ENCODE data around the gene CDK16. TPM values are rescaled to one million over a fixed set of nuclear protein-coding genes. Genes with fewer than 3 reads are reported as not detected.

Gene CDK16
- total RNA-seq, 1 donor from 2014 or later: 80.6 TPM

DNA sequence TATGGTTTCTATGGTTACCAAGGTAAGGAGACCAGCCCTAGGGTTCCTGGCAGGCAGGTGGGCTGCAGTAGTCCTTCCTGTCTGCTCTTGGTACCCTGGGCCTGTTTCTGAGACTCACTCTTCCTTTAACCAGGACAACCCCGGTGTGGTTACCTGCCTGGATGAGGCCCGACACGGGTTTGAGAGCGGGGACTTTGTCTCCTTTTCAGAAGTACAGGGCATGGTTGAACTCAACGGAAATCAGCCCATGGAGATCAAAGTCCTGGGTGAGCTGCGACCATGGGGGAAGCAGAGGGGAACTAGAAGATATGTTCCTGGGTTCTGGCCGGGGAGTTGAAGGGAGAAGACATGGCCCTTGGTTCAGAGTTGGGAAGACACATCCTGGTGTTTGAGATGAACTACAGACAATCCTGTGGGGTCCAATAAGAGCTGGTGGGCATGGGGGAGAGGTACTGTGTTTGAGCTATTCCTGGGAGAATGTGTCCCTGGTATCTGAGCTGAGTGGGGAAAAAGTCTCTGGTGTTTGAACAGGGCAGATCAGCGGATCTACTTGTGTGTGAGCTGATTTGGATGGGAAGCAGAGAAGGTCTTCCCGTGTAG lies 17.0 kb upstream of the CDK16 start:
- H3K27ac Mint-ChIP-seq: peak overlapping the region; percentile 16
- peaks cover 68% of the 10 kb centered on the region for H3K36me3 Mint-ChIP-seq (ENCODE audit: low read depth)
- no peaks in the 10 kb centered on the region for H3K9me3 Mint-ChIP-seq
- H3K27me3 Mint-ChIP-seq (ENCODE audit: low read depth): no peaks in the 10 kb centered on the region
- DNase-seq (ENCODE audit: low spot score): no peak
- peaks cover 8% of the 10 kb centered on the region for H3K4me1 Mint-ChIP-seq (ENCODE audit: low read depth)
- intact Hi-C loops (cut with micrococcal nuclease): no loop called here
- no peak overlapping the region for H3K4me3 Mint-ChIP-seq (ENCODE audit: low read depth)

DNA sequence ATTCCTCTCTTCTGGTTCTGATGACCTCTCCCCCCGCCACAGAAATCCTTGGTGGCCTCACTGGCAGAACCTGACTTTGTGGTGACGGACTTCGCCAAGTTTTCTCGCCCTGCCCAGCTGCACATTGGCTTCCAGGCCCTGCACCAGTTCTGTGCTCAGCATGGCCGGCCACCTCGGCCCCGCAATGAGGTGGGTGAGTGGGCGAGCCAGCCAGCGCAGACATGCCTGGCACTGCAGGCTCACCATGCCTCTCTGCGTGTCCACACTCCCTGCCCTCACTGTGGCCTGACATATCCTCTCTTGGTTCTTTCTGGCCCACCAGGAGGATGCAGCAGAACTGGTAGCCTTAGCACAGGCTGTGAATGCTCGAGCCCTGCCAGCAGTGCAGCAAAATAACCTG lies 16.2 kb upstream of the CDK16 start:
- intact Hi-C loops (cut with micrococcal nuclease): no loop called here
- Mint-ChIP-seq H3K4me3 (ENCODE audit: low read depth) (no peak overlapping the region), H3K9me3 (no peaks in the 10 kb centered on the region), H3K27me3 (ENCODE audit: low read depth) (no peaks in the 10 kb centered on the region), H3K36me3 (ENCODE audit: low read depth) (peaks cover 70% of the 10 kb centered on the region), H3K4me1 (ENCODE audit: low read depth) (peaks cover 1% of the 10 kb centered on the region), H3K27ac (no peak overlapping the region)
- DNase-seq (ENCODE audit: low spot score): no peak

DNA sequence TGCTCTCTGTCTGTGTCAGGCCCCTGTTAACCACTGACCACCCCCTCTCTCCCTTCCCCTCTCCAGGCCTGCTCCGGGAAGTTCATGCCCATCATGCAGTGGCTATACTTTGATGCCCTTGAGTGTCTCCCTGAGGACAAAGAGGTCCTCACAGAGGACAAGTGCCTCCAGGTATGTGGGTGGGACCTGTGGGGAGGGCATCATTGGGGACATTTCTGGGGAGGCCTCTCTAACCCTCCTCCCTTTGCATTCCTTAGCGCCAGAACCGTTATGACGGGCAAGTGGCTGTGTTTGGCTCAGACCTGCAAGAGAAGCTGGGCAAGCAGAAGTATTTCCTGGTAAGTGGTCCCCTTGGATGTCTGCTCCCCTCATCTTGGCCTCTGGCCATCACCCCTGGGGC lies 15.6 kb upstream of the CDK16 start:
- H3K9me3 Mint-ChIP-seq: no peaks in the 10 kb centered on the region
- H3K4me3 Mint-ChIP-seq (ENCODE audit: low read depth): no peak overlapping the region
- DNase-seq (ENCODE audit: low spot score): no peak
- H3K4me1 Mint-ChIP-seq (ENCODE audit: low read depth): no peaks in the 10 kb centered on the region
- no peaks in the 10 kb centered on the region for H3K27me3 Mint-ChIP-seq (ENCODE audit: low read depth)
- H3K36me3 Mint-ChIP-seq (ENCODE audit: low read depth): peaks cover 70% of the 10 kb centered on the region
- H3K27ac Mint-ChIP-seq: no peak overlapping the region
- intact Hi-C loops (cut with micrococcal nuclease): no loop called here

DNA sequence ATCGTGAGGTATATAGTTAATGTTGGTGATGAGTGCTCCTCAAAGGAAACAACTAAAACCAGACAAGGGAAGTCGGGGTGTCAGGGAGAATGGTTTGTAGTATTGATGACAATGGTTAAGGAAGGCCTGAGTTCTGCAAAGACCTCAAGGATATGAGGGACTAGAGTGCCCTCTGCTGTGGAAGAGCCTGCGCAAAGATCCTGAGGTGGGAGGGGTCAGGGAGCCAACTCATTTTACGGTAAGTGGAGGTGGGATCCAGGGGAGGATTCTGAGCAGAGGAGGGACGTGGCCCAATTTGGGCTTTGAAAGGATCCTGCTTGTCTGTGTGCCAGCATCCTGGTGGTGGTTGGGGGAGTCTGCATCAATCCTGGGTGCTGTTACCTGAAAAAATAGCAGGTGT lies 13.5 kb upstream of the CDK16 start:
- Mint-ChIP-seq H3K9me3 (no peaks in the 10 kb centered on the region), H3K36me3 (ENCODE audit: low read depth) (peaks cover 61% of the 10 kb centered on the region), H3K27ac (no peak overlapping the region), H3K27me3 (ENCODE audit: low read depth) (no peaks in the 10 kb centered on the region), H3K4me1 (ENCODE audit: low read depth) (no peaks in the 10 kb centered on the region), H3K4me3 (ENCODE audit: low read depth) (no peak overlapping the region)
- intact Hi-C loops (cut with micrococcal nuclease): no loop called here
- no peak for DNase-seq (ENCODE audit: low spot score)

DNA sequence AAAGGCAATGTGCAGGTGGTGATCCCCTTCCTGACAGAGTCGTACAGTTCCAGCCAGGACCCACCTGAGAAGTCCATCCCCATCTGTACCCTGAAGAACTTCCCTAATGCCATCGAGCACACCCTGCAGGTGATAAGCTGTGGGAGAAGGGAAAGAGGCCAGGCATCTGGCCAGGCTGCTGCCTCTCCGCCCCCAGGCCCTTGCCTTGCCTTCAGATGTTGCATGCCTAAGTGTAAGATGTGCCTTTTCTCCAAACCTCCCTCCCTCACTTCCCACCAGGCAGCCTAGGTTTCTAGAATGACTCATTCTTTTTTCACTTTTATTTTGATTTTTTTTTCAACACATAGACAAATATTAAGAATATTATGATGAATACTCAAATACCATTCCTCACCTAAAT lies 12.2 kb upstream of the CDK16 start:
- Mint-ChIP-seq H3K4me1 (ENCODE audit: low read depth) (no peaks in the 10 kb centered on the region), H3K27ac (no peak overlapping the region), H3K36me3 (ENCODE audit: low read depth) (peaks cover 63% of the 10 kb centered on the region), H3K27me3 (ENCODE audit: low read depth) (no peaks in the 10 kb centered on the region), H3K9me3 (no peaks in the 10 kb centered on the region), H3K4me3 (ENCODE audit: low read depth) (no peak overlapping the region)
- no peak for DNase-seq (ENCODE audit: low spot score)
- intact Hi-C loops (cut with micrococcal nuclease): no loop called here

DNA sequence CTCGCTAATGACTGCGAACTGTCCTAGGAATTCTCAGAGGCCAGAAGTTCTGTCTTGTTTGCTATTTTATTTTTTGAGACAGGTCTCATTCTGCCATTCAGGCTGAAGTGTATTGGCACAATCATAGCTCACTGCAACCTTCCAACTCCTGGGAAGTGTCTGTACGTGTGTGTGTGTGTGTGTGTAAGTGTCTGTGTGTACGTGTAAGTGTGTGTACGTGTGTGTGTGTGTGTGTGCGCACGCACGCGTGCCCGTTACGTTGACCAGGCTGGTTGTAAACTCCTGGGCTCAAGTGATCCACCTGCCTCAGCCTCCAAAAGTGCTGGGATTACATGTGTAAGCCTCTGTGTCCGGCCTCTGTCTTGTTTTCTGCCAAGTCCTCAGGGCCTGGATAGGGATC lies 10.4 kb upstream of the CDK16 start:
- no peaks in the 10 kb centered on the region for H3K4me1 Mint-ChIP-seq (ENCODE audit: low read depth)
- no peaks in the 10 kb centered on the region for H3K9me3 Mint-ChIP-seq
- no peak overlapping the region for H3K4me3 Mint-ChIP-seq (ENCODE audit: low read depth)
- intact Hi-C loops (cut with micrococcal nuclease): no loop called here
- no peaks in the 10 kb centered on the region for H3K27me3 Mint-ChIP-seq (ENCODE audit: low read depth)
- no peak overlapping the region for H3K27ac Mint-ChIP-seq
- peaks cover 68% of the 10 kb centered on the region for H3K36me3 Mint-ChIP-seq (ENCODE audit: low read depth)
- DNase-seq (ENCODE audit: low spot score): no peak

DNA sequence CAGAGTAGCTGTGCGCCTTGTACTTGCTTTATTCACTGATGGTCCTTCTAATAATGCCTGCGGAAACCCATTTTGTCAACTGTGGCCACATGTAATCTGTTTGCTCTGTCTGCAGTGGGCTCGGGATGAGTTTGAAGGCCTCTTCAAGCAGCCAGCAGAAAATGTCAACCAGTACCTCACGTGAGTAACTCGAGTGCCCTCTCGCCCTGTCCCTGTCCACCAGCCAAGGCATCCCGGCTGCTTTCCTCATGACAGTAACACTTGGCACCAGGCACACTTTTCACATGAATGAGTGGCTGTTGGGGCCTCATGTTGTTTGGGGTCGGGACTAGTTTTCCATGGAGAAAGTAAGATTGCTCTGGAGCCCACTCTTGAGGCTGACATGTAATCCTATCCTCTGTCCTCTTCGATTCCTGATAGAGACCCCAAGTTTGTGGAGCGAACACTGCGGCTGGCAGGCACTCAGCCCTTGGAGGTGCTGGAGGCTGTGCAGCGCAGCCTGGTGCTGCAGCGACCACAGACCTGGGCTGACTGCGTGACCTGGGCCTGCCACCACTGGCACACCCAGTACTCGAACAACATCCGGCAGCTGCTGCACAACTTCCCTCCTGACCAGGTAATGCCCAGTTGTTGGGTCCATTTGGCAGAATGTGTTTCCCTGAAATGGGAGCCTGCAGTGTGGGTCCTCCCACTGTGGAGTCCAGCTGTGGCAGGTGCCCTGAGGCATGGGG lies 8.8 kb upstream of the CDK16 start:
- no peak overlapping the region for H3K4me3 Mint-ChIP-seq (ENCODE audit: low read depth)
- no peaks in the 10 kb centered on the region for H3K27me3 Mint-ChIP-seq (ENCODE audit: low read depth)
- H3K36me3 Mint-ChIP-seq (ENCODE audit: low read depth): peaks cover 71% of the 10 kb centered on the region
- no peak for DNase-seq (ENCODE audit: low spot score)
- no peak overlapping the region for H3K27ac Mint-ChIP-seq
- no peaks in the 10 kb centered on the region for H3K9me3 Mint-ChIP-seq
- no peaks in the 10 kb centered on the region for H3K4me1 Mint-ChIP-seq (ENCODE audit: low read depth)
- intact Hi-C loops (cut with micrococcal nuclease): no loop called here

DNA sequence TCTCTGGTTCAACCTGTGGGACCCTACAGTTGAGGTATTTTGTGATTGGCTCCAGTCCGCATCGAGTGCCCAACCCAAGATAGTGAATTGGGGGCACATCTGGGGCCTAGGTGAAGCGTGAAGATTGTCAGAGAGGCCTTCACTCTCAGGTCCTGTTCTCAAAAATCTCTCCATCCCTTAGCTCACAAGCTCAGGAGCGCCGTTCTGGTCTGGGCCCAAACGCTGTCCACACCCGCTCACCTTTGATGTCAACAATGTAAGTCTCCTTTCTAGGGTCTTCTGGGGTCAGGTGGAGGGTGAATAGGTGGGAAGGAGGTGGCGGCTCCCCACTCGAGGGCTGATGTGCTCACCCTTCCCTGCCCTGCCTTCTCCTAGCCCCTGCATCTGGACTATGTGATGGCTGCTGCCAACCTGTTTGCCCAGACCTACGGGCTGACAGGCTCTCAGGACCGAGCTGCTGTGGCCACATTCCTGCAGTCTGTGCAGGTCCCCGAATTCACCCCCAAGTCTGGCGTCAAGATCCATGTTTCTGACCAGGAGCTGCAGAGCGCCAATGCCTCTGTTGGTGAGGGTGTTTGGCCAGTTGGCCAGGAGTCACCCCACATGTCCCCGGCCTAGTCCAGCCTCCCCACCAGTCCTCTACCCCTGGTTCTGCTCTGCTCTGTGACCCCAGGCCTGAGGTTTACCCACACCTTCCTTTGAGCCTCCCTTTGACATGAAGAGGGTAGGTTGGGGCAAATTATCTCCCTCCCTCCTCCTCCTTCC lies 7.6 kb upstream of the CDK16 start:
- H3K27ac Mint-ChIP-seq: no peak overlapping the region
- no peak for DNase-seq (ENCODE audit: low spot score)
- H3K9me3 Mint-ChIP-seq: no peaks in the 10 kb centered on the region
- H3K36me3 Mint-ChIP-seq (ENCODE audit: low read depth): peaks cover 75% of the 10 kb centered on the region
- no peaks in the 10 kb centered on the region for H3K4me1 Mint-ChIP-seq (ENCODE audit: low read depth)
- intact Hi-C loops (cut with micrococcal nuclease): no loop called here
- no peaks in the 10 kb centered on the region for H3K27me3 Mint-ChIP-seq (ENCODE audit: low read depth)
- no peak overlapping the region for H3K4me3 Mint-ChIP-seq (ENCODE audit: low read depth)

DNA sequence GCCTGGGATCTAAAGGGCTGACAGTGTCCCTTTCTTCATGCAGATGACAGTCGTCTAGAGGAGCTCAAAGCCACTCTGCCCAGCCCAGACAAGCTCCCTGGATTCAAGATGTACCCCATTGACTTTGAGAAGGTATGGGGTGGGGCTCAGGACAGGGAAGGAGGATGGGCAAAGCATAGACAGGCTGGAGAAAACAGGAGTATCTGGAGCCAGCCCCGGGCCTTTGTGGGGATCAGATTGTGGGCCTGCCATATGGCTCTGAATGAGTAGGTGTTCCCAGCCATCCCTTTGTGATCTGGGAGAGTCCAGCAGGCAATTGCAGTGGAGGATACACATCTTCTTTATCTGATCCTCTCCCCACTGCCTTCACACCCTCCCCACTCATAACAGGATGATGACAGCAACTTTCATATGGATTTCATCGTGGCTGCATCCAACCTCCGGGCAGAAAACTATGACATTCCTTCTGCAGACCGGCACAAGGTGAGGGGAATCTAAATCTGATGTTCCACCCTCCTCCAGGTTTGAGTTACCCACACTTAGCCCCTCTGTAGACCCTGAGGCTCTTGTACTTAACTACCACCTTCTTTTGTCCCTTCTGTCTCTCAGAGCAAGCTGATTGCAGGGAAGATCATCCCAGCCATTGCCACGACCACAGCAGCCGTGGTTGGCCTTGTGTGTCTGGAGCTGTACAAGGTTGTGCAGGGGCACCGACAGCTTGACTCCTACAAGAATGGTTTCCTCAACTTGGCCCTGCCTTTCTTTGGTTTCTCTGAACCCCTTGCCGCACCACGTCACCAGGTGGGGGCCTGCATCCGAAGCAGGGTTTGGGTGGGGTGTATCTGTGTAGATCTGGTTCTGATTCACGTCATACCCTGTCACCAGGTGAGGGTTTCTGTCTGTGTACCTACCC lies 5.8 kb upstream of the CDK16 start:
- Mint-ChIP-seq H3K27ac (no peak overlapping the region), H3K27me3 (ENCODE audit: low read depth) (no peaks in the 10 kb centered on the region), H3K36me3 (ENCODE audit: low read depth) (peaks cover 72% of the 10 kb centered on the region), H3K4me3 (ENCODE audit: low read depth) (no peak overlapping the region), H3K4me1 (ENCODE audit: low read depth) (peaks cover 17% of the 10 kb centered on the region), H3K9me3 (no peaks in the 10 kb centered on the region)
- DNase-seq (ENCODE audit: low spot score): no peak
- intact Hi-C loops (cut with micrococcal nuclease): no loop called here

DNA sequence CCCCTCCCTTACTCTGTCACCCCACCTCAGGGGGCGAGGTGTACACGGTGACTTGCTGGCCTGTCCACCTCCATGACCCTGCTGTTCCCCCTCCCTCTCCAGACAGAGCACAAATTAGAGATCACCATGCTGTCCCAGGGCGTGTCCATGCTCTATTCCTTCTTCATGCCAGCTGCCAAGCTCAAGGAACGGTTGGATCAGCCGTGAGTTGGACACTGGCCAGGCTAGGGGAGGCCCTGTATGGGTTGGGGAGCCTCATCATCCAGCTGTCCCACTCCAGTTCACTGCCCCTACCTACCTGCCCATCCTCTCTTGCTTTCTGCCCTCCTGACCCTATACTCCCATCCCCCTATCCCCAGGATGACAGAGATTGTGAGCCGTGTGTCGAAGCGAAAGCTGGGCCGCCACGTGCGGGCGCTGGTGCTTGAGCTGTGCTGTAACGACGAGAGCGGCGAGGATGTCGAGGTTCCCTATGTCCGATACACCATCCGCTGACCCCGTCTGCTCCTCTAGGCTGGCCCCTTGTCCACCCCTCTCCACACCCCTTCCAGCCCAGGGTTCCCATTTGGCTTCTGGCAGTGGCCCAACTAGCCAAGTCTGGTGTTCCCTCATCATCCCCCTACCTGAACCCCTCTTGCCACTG lies 3.9 kb upstream of the CDK16 start:
- Mint-ChIP-seq H3K4me1 (ENCODE audit: low read depth) (peaks cover 18% of the 10 kb centered on the region), H3K9me3 (no peaks in the 10 kb centered on the region), H3K36me3 (ENCODE audit: low read depth) (peaks cover 74% of the 10 kb centered on the region), H3K27ac (peak overlapping the region; percentile 17), H3K27me3 (ENCODE audit: low read depth) (no peaks in the 10 kb centered on the region), H3K4me3 (ENCODE audit: low read depth) (no peak overlapping the region)
- intact Hi-C loops (cut with micrococcal nuclease): no loop called here
- no peak for DNase-seq (ENCODE audit: low spot score)

DNA sequence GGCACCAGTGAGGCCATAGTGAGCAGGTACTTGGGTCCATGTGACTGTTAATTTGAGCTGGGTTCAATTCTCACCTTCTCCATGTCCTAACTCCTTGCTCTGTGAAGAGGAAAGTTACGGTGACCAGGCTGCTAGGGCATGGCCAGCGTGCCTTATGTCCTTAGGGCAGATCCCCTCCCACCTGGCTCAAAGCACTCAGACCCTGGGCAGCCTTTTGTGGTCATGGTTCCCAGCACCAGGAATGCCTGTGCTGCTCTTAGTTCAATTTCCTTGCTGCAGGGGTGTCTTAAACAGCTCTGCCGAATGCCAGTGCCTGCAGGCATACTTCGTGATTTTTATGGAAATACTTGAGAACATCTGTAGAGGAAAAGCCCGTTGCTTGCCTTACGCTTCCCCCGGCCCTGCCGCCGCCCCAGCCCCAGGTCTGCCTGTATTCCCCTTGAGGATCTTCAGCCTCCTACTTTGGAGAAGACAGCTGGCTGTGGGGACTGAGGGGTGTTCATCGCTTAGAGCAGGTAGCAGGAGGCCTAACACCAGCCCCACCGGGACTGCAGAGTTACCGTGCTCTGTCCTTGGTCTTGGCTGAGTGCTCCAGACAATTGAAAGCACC lies 3.1 kb upstream of the CDK16 start:
- Mint-ChIP-seq H3K4me1 (ENCODE audit: low read depth) (peaks cover 27% of the 10 kb centered on the region), H3K36me3 (ENCODE audit: low read depth) (peaks cover 75% of the 10 kb centered on the region), H3K9me3 (no peaks in the 10 kb centered on the region), H3K27me3 (ENCODE audit: low read depth) (no peaks in the 10 kb centered on the region), H3K27ac (no peak overlapping the region), H3K4me3 (ENCODE audit: low read depth) (no peak overlapping the region)
- intact Hi-C loops (cut with micrococcal nuclease): no loop called here
- no peak for DNase-seq (ENCODE audit: low spot score)

DNA sequence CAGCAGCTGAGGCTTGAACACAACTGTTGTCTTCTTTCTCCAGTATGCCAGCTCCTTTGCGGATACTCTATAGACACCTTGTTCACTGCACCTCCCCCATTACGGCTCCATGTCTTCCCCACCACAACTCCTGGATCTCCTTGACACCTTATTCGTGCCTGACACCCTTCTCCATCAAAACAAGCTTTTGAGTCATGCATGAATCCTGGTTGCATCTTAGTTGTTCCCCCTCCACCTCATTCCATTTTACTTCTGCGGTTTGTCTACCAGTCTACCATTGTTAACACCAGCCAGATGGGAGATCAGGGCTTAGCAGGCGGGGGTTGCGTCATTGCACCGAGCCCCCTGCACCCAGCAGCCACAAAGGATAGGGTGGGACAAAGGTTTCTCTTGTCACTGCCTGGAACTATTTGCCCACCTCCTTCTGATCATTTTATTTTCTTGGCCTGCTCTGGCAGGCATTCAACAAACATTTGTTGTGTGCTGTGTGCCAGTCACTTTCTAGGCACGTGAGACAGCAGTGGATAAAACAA lies 2.0 kb upstream of the CDK16 start:
- Mint-ChIP-seq H3K4me3 (ENCODE audit: low read depth) (peak overlapping the region; percentile 91), H3K27me3 (ENCODE audit: low read depth) (no peaks in the 10 kb centered on the region), H3K36me3 (ENCODE audit: low read depth) (peaks cover 74% of the 10 kb centered on the region), H3K4me1 (ENCODE audit: low read depth) (peaks cover 34% of the 10 kb centered on the region), H3K27ac (peak overlapping the region; percentile 99), H3K9me3 (no peaks in the 10 kb centered on the region)
- no peak for DNase-seq (ENCODE audit: low spot score)
- intact Hi-C loops (cut with micrococcal nuclease): no loop called here
